H1 (cell line): ENCODE results near the gene LEUTX. TPM values are rescaled to one million over a fixed set of nuclear protein-coding genes. Genes with fewer than 3 reads are reported as not detected.
A peak's percentile ranks its signal among the peaks of the same experiment; 100 is the strongest.

Experiments used
- CTCF ChIA-PET: fragments of 300-600 bp; sonication (Branson Sonifier 250); formaldehyde crosslinking; loops from one replicate; lab custom pipeline; 2021; ENCODE audit not compliant: partially characterized antibody; lab: Charles Lee
- POLR2A ChIA-PET: fragments of 300-600 bp; sonication (Branson Sonifier 250); formaldehyde crosslinking; loops from one replicate; lab custom pipeline; 2021; ENCODE audit warnings: inconsistent platforms; ENCODE audit not compliant: partially characterized antibody; lab: Charles Lee
- DNase-seq, 2 experiments: peaks; one replicate each; pipeline versions ENCODE4 v3.0.0 to v3.0.0-alpha.2; 2010 to 2022; ENCODE audit warnings: low spot score in 2 of 2, low read depth in 1 of 2, mixed read lengths in 1 of 2
- FAIRE-seq: peaks from 2 replicates; lab custom pipeline; 2011; peaks lifted over from hg19 to GRCh38; lab: Jason Lieb, UNC
- H2AFZ ChIP-seq: 2 replicates; pipeline ENCODE4 v1.8.1; 2012; ENCODE audit warnings: low read length, inconsistent platforms
- H2AK5ac ChIP-seq: 2 replicates; pipeline ENCODE4 v1.6.1; 2013; ENCODE audit warnings: low read depth, low read length
- H2BK120ac ChIP-seq: replicated peaks from 2 replicates; pipeline ENCODE3; 2013; ENCODE audit warnings: low read depth, low read length, inconsistent platforms
- H2BK12ac ChIP-seq: 2 replicates; pipeline ENCODE4 v1.6.1; 2013; ENCODE audit warnings: low read depth, low read length
- H2BK15ac ChIP-seq: 2 replicates; pipeline ENCODE4 v1.6.1; 2013; ENCODE audit warnings: low read length
- H2BK20ac ChIP-seq: 2 replicates; pipeline ENCODE4 v1.6.1; 2013; ENCODE audit warnings: low read length
- H2BK5ac ChIP-seq: 2 replicates; pipeline ENCODE4 v1.6.1; 2013; ENCODE audit warnings: low read depth, low read length
- H3K14ac ChIP-seq: 2 replicates; pipeline ENCODE4 v1.6.1; 2013; ENCODE audit warnings: inconsistent platforms; ENCODE audit not compliant: insufficient read length
- H3K18ac ChIP-seq: 2 replicates; pipeline ENCODE4 v1.6.1; 2013; ENCODE audit warnings: low read length; ENCODE audit errors: extremely low read depth
- H3K23ac ChIP-seq: 2 replicates; pipeline ENCODE4 v1.6.1; 2013; ENCODE audit warnings: inconsistent platforms; ENCODE audit not compliant: insufficient read length
- H3K23me2 ChIP-seq: 2 replicates; pipeline ENCODE4 v1.6.1; 2013; ENCODE audit warnings: low read depth, low read length
- H3K27ac ChIP-seq: 2 replicates; pipeline ENCODE4 v1.6.1; 2011; ENCODE audit warnings: low read depth, low read length, inconsistent platforms
- H3K27me3 ChIP-seq, 4 experiments: replicated peaks in 1 of 4; 1 replicate in 1 of 4; 2 replicates in 3 of 4; pipeline versions ENCODE4 v1.6.1 to v1.8.1; 2011 to 2013; ENCODE audit warnings: low read length in 3 of 4, mild to moderate bottlenecking in 3 of 4, inconsistent platforms in 2 of 4, mixed read lengths in 2 of 4, moderate library complexity in 1 of 4; ENCODE audit not compliant: control insufficient read depth in 3 of 4, insufficient read depth in 3 of 4; ENCODE audit errors: extremely low read depth in 1 of 4
- H3K36me3 ChIP-seq, 4 experiments: 2 replicates each; pipeline versions ENCODE4 v1.6.1 to v1.8.1; 2011 to 2013; ENCODE audit warnings: mild to moderate bottlenecking in 4 of 4, low read length in 3 of 4, moderate library complexity in 2 of 4, control low read depth in 1 of 4, inconsistent platforms in 1 of 4; ENCODE audit not compliant: insufficient read depth in 4 of 4, control insufficient read depth in 2 of 4
- H3K4ac ChIP-seq: replicated peaks from 2 replicates; pipeline ENCODE3; 2013; ENCODE audit warnings: low read length, low read depth, mixed read lengths, inconsistent platforms; ENCODE audit not compliant: insufficient read length
- H3K4me1 ChIP-seq, 4 experiments: replicated peaks in 1 of 4; 1 replicate in 1 of 4; 2 replicates in 3 of 4; pipeline versions ENCODE4 v1.6.1 to v1.8.1; 2011 to 2013; ENCODE audit warnings: low read length in 3 of 4, inconsistent platforms in 2 of 4, mixed read lengths in 1 of 4; ENCODE audit not compliant: insufficient read depth in 4 of 4, control insufficient read depth in 3 of 4
- H3K4me2 ChIP-seq, 2 experiments: 2 replicates each; pipeline versions ENCODE4 v1.6.1 to v1.8.1; 2011 to 2013; ENCODE audit warnings: low read depth in 2 of 2, low read length in 2 of 2, control low read depth in 1 of 2, inconsistent platforms in 1 of 2, mild to moderate bottlenecking in 1 of 2; ENCODE audit not compliant: insufficient read depth in 1 of 2
- H3K4me3 ChIP-seq, 4 experiments: fragments of 200-600, 300-600 bp in 1 of 4; sonication (generic), shearing (Covaris generic), sonication (Bioruptor Twin) in 1 of 4; 2 replicates each; pipeline versions ENCODE4 v1.5.1 to v1.8.1; 2011 to 2016; ENCODE audit warnings: low read length in 4 of 4, low read depth in 3 of 4, control low read depth in 2 of 4, inconsistent platforms in 2 of 4, mild to moderate bottlenecking in 2 of 4, mixed read lengths in 1 of 4, moderate library complexity in 1 of 4; ENCODE audit not compliant: insufficient read depth in 2 of 4; ENCODE audit errors: extremely low read depth in 1 of 4
- H3K56ac ChIP-seq: replicated peaks from 2 replicates; pipeline ENCODE3; 2013; ENCODE audit warnings: low read depth, mild to moderate bottlenecking, mixed read lengths, low read length, inconsistent platforms; ENCODE audit not compliant: insufficient read length
- H3K79me1 ChIP-seq: 2 replicates; pipeline ENCODE4 v1.6.1; 2013; ENCODE audit warnings: low read depth, low read length, control low read depth
- H3K79me2 ChIP-seq, 2 experiments: 2 replicates each; pipeline versions ENCODE4 v1.6.1 to v1.8.1; 2012 to 2013; ENCODE audit warnings: low read length in 2 of 2, mild to moderate bottlenecking in 2 of 2, inconsistent platforms in 1 of 2; ENCODE audit not compliant: insufficient read depth in 2 of 2, control insufficient read depth in 1 of 2
- H3K9ac ChIP-seq, 4 experiments: replicated peaks in 1 of 4; 1 replicate in 1 of 4; 2 replicates in 3 of 4; pipeline versions ENCODE4 v1.6.1 to v1.8.1; 2011 to 2013; ENCODE audit warnings: low read depth in 3 of 4, low read length in 3 of 4, control low read depth in 2 of 4, mild to moderate bottlenecking in 2 of 4, moderate library complexity in 2 of 4, inconsistent platforms in 1 of 4; ENCODE audit errors: extremely low read depth in 1 of 4
- H3K9me3 ChIP-seq, 2 experiments: 2 replicates each; pipeline versions ENCODE4 v1.6.1 to v1.8.1; 2012 to 2013; ENCODE audit warnings: mild to moderate bottlenecking in 2 of 2, moderate library complexity in 2 of 2, control low read depth in 1 of 2, inconsistent platforms in 1 of 2, low read depth in 1 of 2, low read length in 1 of 2, mixed read lengths in 1 of 2; ENCODE audit not compliant: insufficient read depth in 2 of 2
- H4K20me1 ChIP-seq, 2 experiments: replicated peaks in 1 of 2; 2 replicates each; pipeline versions ENCODE3 to v1.8.1; 2011 to 2013; ENCODE audit warnings: inconsistent platforms in 2 of 2, low read length in 2 of 2, mild to moderate bottlenecking in 1 of 2; ENCODE audit not compliant: insufficient read depth in 2 of 2, control insufficient read depth in 1 of 2
- H4K5ac ChIP-seq: 2 replicates; pipeline ENCODE4 v1.6.1; 2013; ENCODE audit warnings: low read length, low read depth, mixed read lengths, inconsistent platforms; ENCODE audit not compliant: insufficient read length
- H4K8ac ChIP-seq: 2 replicates; pipeline ENCODE4 v1.8.0; 2013; ENCODE audit warnings: mild to moderate bottlenecking, moderate library complexity, low read length, inconsistent platforms; ENCODE audit not compliant: insufficient read depth; ENCODE audit errors: extremely low read depth
- H4K91ac ChIP-seq: replicated peaks from 2 replicates; pipeline ENCODE3; 2013; ENCODE audit warnings: low read length, mixed read lengths, inconsistent platforms; ENCODE audit not compliant: insufficient read length
- CEBPB ChIP-seq: IDR thresholded peaks from 2 replicates; pipeline ENCODE4 v1.6.1; 2012; ENCODE audit warnings: low read depth, low read length
- TBP ChIP-seq: IDR thresholded peaks from 2 replicates; pipeline ENCODE4 v1.6.1; 2011; ENCODE audit warnings: low read depth, low read length, improper control_type of control experiment
- WGBS, 2 experiments: shearing (Covaris generic) in 1 of 2; methylation state at CpG; one replicate each; pipeline versions ENCODE4 v1.1.6 to v1.1.7; 2013 to 2015; ENCODE audit warnings: low lambda C conversion rate in 2 of 2, mixed read lengths in 2 of 2, inconsistent platforms in 1 of 2, low coverage in 1 of 2, missing lambda C conversion rate in 1 of 2; ENCODE audit not compliant: insufficient replicate concordance in 2 of 2, insufficient coverage in 1 of 2, insufficient read length in 1 of 2; ENCODE audit errors: extremely low coverage in 1 of 2, missing lambda C conversion rate in 1 of 2; 5-methylcytosine and 5-hydroxymethylcytosine counted together
- polyA plus RNA-seq, 7 experiments: library from polyadenylated mRNA; depleted of rRNA in 3 of 7; stranded (reverse) in 5 of 7; unstranded in 2 of 7; fragments of >200 nt in 5 of 7; fragments of 200-250 nt in 2 of 7; gene quantifications; 1 replicate in 5 of 7; 2 replicates in 1 of 7; 4 replicates in 1 of 7; pipeline versions ENCODE4 v1.2.1 to v1.2.3, GENCODE V29; 2011 to 2013; ENCODE audit warnings: missing spikeins in 2 of 7, mixed read lengths in 2 of 7
- total RNA-seq: library from RNA; stranded (reverse); fragmentation: NEBNext Ultra II Directional; extraction: Animal tissue kit (Norgen Biotek cat#: 25700); gene quantifications from 2 replicates; pipeline ENCODE4 v1.2.1, GENCODE V29; 2021

The LEUTX gene
- total and polyA plus RNA-seq, 2 of the 8 experiments (the other 6 are each of a cell fraction or from before 2014, with no cell fraction given), result not detected

- Histone ChIP-seq H2BK12ac (no peak overlapping the region), H4K91ac (no peak overlapping the region), H2BK20ac (no peak overlapping the region), H3K4me3 (no peak overlapping the region), H3K27ac (no peak overlapping the region), H3K79me2 (no peaks in the 10 kb centered on the region), H3K36me3 (no peaks in the 10 kb centered on the region), H3K27me3 (0 out of 7 replicates have a peak, but pooled peaks cover 0 to 2% (median 0%) of the 10 kb centered on the region in 4 experiments), H4K8ac (no peak overlapping the region), H2BK120ac (no peak overlapping the region), H2AK5ac (no peak overlapping the region), H3K4me1 (no peaks in the 10 kb centered on the region), H4K20me1 (no peaks in the 10 kb centered on the region), H3K23ac (no peak overlapping the region), H3K9ac (no peak overlapping the region), H3K9me3 (no peaks in the 10 kb centered on the region), H3K56ac (no peak overlapping the region), H3K14ac (no peak overlapping the region), H2BK5ac (no peak overlapping the region), H3K79me1 (no peaks in the 10 kb centered on the region), H2AFZ (no peak overlapping the region), H2BK15ac (no peak overlapping the region), H3K23me2 (no peaks in the 10 kb centered on the region), H4K5ac (no peak overlapping the region), H3K18ac (no peak overlapping the region), H3K4me2 (no peak overlapping the region), H3K4ac (no peak overlapping the region)
- WGBS, 2 experiments, result 92% methylated on average over 2 of the region's 2 CpGs; no CpG with 5 or more reads in 1 of the 2 experiments
- no peak for DNase-seq
- no peak for FAIRE-seq
- ChIA-PET POLR2A (no interaction called here), CTCF (interaction anchor here (1.1 to 1.7 kb wide), 3 partner anchors 12 to 20 kb away, joined by 3 to 5 read pairs (median 4); no protein-coding TSS in a partner anchor)
- TF ChIP-seq TBP (no peak), CEBPB (peak; percentile 31; the same call in 1 of the 2 replicates)
Measured at GRCh38 chr19:39754544-39754943, 24.1 kb upstream of the LEUTX start.
